UCSD-AML1 (cell line): ENCODE results near the gene FBXO42.
"Not testable (repeated sequence)": the region's sequence is repeated elsewhere in the genome, so short reads cannot be mapped to it uniquely, and the experiment has no call there.

Experiments used
- DNase-seq: peaks from one replicate; lab custom pipeline; 2025; ENCODE audit not compliant: unreplicated experiment; lab: John Stamatoyannopoulos, UW

Gene FBXO42

GRCh38 chr1:16372535-16373285, 20.4 kb upstream of the FBXO42 start:
- no peak for DNase-seq

GRCh38 chr1:16371725-16372124, 19.4 kb upstream of the FBXO42 start:
- DNase-seq: no peak

- DNase-seq: no peak
These were observed 17.5 kb upstream of the FBXO42 start for GRCh38 chr1:16369821-16370220.

DNA sequence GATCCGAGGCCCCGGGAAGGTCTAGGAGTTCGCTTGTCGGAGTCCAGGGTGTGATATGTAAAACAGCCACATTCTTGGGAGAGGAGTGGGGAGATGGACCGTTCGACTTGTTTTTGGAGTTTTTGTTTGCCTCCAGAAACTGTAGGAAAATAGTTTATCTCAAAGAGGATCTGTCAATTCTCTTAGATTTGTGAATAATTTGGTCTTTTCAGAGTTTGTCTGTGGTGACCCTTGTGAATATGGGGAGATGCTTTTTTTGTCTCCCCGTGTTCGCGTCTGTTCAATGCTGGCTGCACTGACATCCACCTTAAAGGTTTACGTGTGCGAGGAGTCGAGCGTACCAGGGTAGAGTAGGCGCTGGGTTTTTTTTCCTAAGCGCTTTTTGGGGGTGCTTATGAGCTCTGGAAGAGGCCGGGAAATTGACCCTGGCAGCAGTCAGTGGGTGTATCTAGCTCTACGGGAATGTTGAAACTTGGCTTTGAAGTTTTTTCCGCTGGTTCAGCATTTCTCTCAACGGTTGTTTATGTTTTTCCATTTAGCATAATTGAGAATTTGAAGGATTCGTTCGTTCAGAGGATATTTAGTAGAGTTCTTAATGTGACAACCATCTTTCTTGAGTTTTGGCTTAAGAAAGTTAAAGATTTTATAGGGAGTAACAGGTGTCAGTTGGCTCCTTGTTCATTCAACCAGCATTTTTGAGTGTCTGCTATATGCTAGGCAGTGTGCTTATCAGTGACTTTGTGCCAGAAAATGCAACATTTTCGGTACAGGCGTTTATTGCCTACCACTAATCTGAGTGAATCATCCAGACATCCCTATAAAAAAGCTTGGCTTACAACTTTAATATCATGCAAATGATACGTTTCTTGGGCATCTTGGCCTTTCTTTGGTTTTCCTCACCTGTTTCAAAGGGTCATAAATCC, 15.9 kb upstream of the FBXO42 start:
- DNase-seq: no peak

- peak; percentile 93 for DNase-seq
These were observed 15.1 kb upstream of the FBXO42 start for GRCh38 chr1:16367258-16367967.

DNA sequence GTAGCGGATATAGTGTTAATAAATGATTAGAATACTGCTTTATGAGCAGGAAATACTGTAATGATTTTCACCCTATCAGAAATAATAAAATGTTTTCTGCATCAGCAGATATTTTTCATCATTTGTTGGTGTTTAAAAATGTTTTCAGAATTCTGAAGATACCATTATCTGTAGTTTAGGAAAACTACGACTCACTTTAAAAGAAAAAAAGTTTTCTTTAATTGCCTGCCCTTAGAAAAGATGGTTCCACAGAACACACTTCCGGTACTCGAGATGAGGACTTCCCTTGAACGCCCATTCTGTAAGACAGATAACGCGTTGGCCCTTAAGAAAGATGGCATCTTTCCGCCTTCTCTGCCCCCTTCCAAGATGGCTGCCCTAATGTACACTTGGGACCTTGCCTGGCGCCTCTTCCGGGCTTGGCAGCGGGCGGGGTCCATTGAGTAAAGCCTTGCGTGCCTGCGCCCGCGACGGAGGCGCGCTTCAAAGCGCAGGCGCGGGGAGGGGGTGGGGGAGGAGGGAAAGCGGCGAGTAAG, 14.5 kb upstream of the FBXO42 start, which contains the start of gene SZRD1:
Gene SZRD1, plus strand, starts transcription at position 521 of the 536 bp plus-strand sequence. CDS start 16 bp downstream, outside the sequence.
- DNase-seq: peak; percentile 99

- not testable (repeated sequence) for DNase-seq
These were observed 12.8 kb upstream of the FBXO42 start for GRCh38 chr1:16365146-16365498.

GRCh38 chr1:16356867-16357266, 4.6 kb upstream of the FBXO42 start:
- DNase-seq: no peak

- DNase-seq: no peak
These were observed 2.3 kb upstream of the FBXO42 start for GRCh38 chr1:16354619-16355018.

- DNase-seq: no peak
These were observed 709 bp upstream of the FBXO42 start for GRCh38 chr1:16352842-16353535.

- DNase-seq: no peak
These were observed 755 bp downstream of the FBXO42 start for GRCh38 chr1:16351456-16351993.

DNA sequence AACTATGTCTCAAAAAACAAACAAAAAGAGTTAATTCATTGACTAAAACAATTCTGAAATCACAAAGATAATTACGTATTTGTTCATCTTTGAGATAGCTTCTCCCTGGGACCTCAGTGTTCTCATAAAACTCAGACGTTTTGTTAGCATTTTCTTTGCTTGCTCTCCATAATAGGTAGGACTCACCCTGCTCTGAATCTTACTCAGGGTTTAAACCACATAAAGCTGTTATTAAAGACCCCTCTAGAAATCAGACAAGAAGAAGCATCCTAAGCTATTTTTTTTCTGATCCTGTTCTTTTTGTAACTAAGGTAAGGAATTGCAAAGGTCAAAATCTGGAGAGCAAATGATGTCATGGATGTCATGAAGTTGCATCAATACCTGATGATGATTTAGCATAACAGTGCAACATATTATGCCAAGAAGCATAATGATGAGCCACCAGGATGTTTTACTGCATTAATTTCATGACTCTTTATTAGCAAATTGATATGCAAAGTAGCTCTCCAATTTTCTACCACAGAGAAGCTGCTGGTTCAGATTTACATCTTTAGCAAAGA, 2.4 kb downstream of the FBXO42 start:
- DNase-seq: no peak

DNA sequence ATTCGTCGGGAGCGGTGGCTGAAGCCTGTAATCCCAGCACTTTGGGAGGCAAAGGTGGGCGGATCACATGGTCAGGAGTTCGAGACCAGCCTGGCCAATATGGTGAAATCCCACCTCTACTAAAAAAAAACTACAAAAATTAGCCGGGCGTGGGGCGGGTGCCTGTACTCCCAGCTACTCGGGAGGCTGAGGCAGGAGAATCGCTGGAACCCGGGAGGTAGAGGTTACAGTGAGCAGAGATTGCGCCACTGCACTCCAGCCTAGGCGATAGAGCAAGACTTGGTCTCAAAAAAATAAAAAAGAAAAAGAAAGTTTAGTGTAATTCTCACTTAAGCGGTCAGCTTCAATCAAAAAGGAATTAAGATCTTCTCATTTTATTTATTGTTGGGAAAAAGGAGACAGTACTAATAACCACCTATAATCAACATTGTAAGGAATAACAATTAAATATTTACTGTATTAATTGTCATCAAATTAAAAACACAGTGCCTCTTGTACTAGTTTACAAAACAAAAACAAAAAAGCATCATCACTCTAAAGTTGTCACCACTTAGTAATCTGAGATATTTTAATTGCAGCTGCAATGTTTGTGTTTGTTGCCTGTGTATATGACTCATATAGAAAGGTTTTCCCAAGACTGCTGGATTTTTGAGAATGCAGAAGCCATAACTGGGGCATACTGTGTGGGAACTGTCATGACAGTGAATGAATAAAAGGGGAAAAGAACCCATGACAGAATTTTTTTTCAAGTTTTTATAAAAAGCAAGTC, 3.7 kb downstream of the FBXO42 start:
- DNase-seq: no peak

GRCh38 chr1:16343276-16343675, 9.0 kb downstream of the FBXO42 start:
- not testable (repeated sequence) for DNase-seq

- DNase-seq: no peak
These were observed 9.8 kb downstream of the FBXO42 start for GRCh38 chr1:16342331-16343062.

- DNase-seq: no peak
These were observed 11.6 kb downstream of the FBXO42 start for GRCh38 chr1:16340673-16341072.

- DNase-seq: no peak
These were observed 13.3 kb downstream of the FBXO42 start for GRCh38 chr1:16338961-16339360.

DNA sequence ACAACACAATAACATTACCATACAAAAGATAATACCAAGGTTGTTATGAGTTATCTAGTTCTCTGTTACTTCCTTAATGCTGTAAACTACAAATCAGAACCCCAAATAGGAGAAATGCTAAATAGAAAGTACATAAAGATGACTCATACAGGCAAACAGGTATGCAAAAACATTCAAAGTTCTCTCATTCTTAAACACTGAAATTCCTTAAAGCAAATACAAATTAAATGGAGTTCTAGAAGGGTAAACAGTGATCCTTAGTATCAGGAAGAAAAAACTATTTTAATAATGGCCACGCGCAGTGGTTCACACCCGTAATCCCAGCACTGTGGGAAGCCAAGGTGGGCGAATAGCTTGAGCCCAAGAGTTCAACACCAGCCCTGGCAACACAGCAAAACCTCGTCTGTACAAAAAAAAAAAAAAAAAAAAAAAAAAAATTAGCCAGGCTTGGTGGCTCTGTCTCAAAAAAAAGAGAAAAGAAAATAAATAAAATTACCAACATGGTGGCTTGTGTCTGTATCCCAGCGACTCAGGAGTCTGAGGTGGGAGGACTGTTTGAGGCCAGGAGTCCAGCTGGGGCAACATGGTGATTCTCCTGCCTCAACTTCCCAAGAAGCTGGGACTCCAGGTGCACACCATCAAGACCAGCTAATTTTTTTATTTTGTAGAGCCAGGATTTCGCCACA, 17.5 kb downstream of the FBXO42 start:
- no peak for DNase-seq
